Psoas muscle (tissue), 8 donors: Measurements from ENCODE around the gene KLC4. TPM values are rescaled to one million over a fixed set of nuclear protein-coding genes. Genes with fewer than 3 reads are reported as not detected.

Source experiments
- ATAC-seq, 4 donors: fragments of 200-7000 bp; cut with Tn5 transposase; one replicate each; pipeline ENCODE4 v1.9.1; 2020; ENCODE audit warnings: moderate library complexity in 3 of 4, mild to moderate bottlenecking in 2 of 4
- DNase-seq, 2 donors: peaks; one replicate each; pipeline ENCODE4 v3.0.0-alpha.2; 2020
- H3K27ac ChIP-seq: fragments of 200-600 bp; one replicate; pipeline ENCODE4 v1.8.0; 2022
- H3K27me3 ChIP-seq, 3 donors: fragments of 200-600 bp in 1 of 3; one replicate each; pipeline versions ENCODE4 v1.6.1 to v1.8.0; 2013 to 2022; ENCODE audit warnings: low read length in 2 of 3, mild to moderate bottlenecking in 2 of 3, moderate library complexity in 1 of 3; ENCODE audit not compliant: insufficient read depth in 3 of 3
- H3K36me3 ChIP-seq, 2 donors: fragments of 200-600 bp in 1 of 2; one replicate each; pipeline versions ENCODE4 v1.6.1 to v1.8.0; 2013 to 2022; ENCODE audit warnings: low read depth in 1 of 2, mild to moderate bottlenecking in 1 of 2, moderate library complexity in 1 of 2; ENCODE audit not compliant: insufficient read depth in 1 of 2
- H3K4me1 ChIP-seq: fragments of 200-600 bp; one replicate; pipeline ENCODE4 v1.8.0; 2022
- H3K4me3 ChIP-seq: fragments of 200-600 bp; one replicate; pipeline ENCODE4 v1.8.0; 2022; ENCODE audit warnings: mild to moderate bottlenecking
- H3K9me3 ChIP-seq: fragments of 200-600 bp; one replicate; pipeline ENCODE4 v1.8.0; 2022
- CTCF ChIP-seq: fragments of 200-600 bp; IDR thresholded peaks from one replicate; pipeline ENCODE4 v1.8.0; 2022; ENCODE audit warnings: antibody characterized with exemption
- WGBS, 3 donors: extraction: QIAGEN DNeasy Blood & Tissue Kit; methylation state at CpG; one replicate each; pipeline versions ENCODE4 v1.1.6 to v1.1.7; 2013; 5-methylcytosine and 5-hydroxymethylcytosine counted together
- intact Hi-C, 2 donors: fragments of 100-400 bp; cut with DNase I; formaldehyde crosslinking; loops; one replicate each; pipeline versions ENCODE4 v1.11.0 to v1.14.2; 2022
- polyA plus RNA-seq, 3 donors: library from polyadenylated mRNA; stranded (reverse); fragments of 200-250 nt; gene quantifications; one replicate each; pipeline ENCODE4 v1.2.3, GENCODE V29; 2013
- total RNA-seq, 4 donors: library from RNA; stranded (reverse); fragmentation: NEBNext Ultra II Directional in 2 of 4; extraction: Animal tissue kit (Norgen Biotek cat#: 25700) in 2 of 4; gene quantifications; one replicate each; pipeline versions ENCODE4 v1.2.1 to v1.2.4, GENCODE V29; 2021 to 2023
- donor health status: healthy with polysubstance abuse.
- donor health status: DM: no; HTN: no; CAD: no; lungs with moderate emphysema.
- donor health status: Bipolar disorder and iron deficiency.
- donor health status: healthy.
- donor health status: DM: yes; HTN: yes; CAD: no.
- donor health status: DM: no; HTN: no; CAD: no.
- donor health status: DM: no; HTN: no; CAD: no.
- donor health status: DM: yes; HTN: yes; CAD: no.

KLC4 gene
- total and polyA plus RNA-seq, 7 donors: 12.2 to 20.9 (median 14.9) TPM

- Histone ChIP-seq H3K4me3 (no peak overlapping the region), H3K27ac (no peak overlapping the region), H3K27me3 (no peaks in the 10 kb centered on the region), H3K4me1 (peaks cover 23% of the 10 kb centered on the region), H3K36me3 (peaks cover 0 to 41% of the 10 kb centered on the region in 2 donors), H3K9me3 (no peaks in the 10 kb centered on the region)
- no peak for TF ChIP-seq CTCF
- 85 to 90% (median 86%) methylated on average over 8 of the region's 8 CpGs for WGBS, 3 donors
- intact Hi-C loops: no loop called here
- no peak for ATAC-seq
- DNase-seq: no peak
Observed at GRCh38 chr6:43055966-43056365, 3.5 kb upstream of the KLC4 start.

GRCh38 chr6:43058531-43058930 lies 900 bp upstream of the KLC4 start:
- H3K4me1 ChIP-seq: peaks cover 23% of the 10 kb centered on the region
- H3K9me3 ChIP-seq: no peaks in the 10 kb centered on the region
- no peak for TF ChIP-seq CTCF
- H3K27ac ChIP-seq: peak overlapping the region; percentile 92
- peaks cover 0 to 53% of the 10 kb centered on the region in 2 donors for H3K36me3 ChIP-seq
- 67 to 71% (median 71%) methylated on average over 1 of the region's 1 CpG for WGBS, 3 donors
- no peaks in the 10 kb centered on the region for H3K27me3 ChIP-seq
- peak overlapping the region; percentile 85 for H3K4me3 ChIP-seq
- intact Hi-C loops: no loop called here
- DNase-seq (no peak), ATAC-seq (no peak)

GRCh38 chr6:43060034-43060754 lies 763 bp downstream of the KLC4 start:
- peaks cover 0 to 66% of the 10 kb centered on the region in 2 donors for H3K36me3 ChIP-seq
- intact Hi-C loops: loop anchor here in 1 of 2 donors (2.0 kb wide), 1 partner anchor 47 kb away; the partner anchor contains the start of gene MEA1
- peak in 3 of 4 donors; percentile 5 to 15 (median 15) for ATAC-seq

GRCh38 chr6:43060755-43061633 lies 1.6 kb downstream of the KLC4 start:
- intact Hi-C loops: loop anchor here in 1 of 2 donors (2.0 kb wide), 1 partner anchor 48 kb away; the partner anchor contains the start of gene MEA1
- DNase-seq (no peak), ATAC-seq (no peak)
- 83 to 88% (median 87%) methylated on average over 12 of the region's 12 CpGs for WGBS, 3 donors
- Histone ChIP-seq H3K36me3 (peaks cover 0 to 66% of the 10 kb centered on the region in 2 donors), H3K4me3 (peak overlapping the region; percentile 85), H3K4me1 (peaks cover 18% of the 10 kb centered on the region), H3K27ac (no peak overlapping the region), H3K9me3 (no peaks in the 10 kb centered on the region), H3K27me3 (no peaks in the 10 kb centered on the region)
- TF ChIP-seq CTCF: no peak

More at GRCh38 chr6:43060034-43060754, 763 bp downstream of the KLC4 start:
- 5 to 6% (median 5%) methylated on average over 15 of the region's 15 CpGs for WGBS, 3 donors
- no peak for TF ChIP-seq CTCF
- Histone ChIP-seq H3K9me3 (no peaks in the 10 kb centered on the region), H3K4me3 (peak overlapping the region; percentile 85), H3K4me1 (peaks cover 18% of the 10 kb centered on the region), H3K27me3 (no peaks in the 10 kb centered on the region), H3K27ac (peak overlapping the region; percentile 92)
- DNase-seq: no peak
